C4-2B (cell line): ENCODE results near the gene KCNAB2.

Source experiments
- CTCF ChIP-seq: fragments of 450-650 bp; conservative IDR thresholded peaks from 2 replicates; pipeline ENCODE4 v1.5.1; 2017; ENCODE audit warnings: mild to moderate bottlenecking
- ZFX ChIP-seq: fragments of 450-650 bp; IDR thresholded peaks from 2 replicates; pipeline ENCODE4 v1.6.1; 2017

GRCh38 chr1:5998906-5999301 lies 46.8 kb upstream of the KCNAB2 start:
- TF ChIP-seq CTCF (no peak), ZFX (no peak)
